ENCODE results near the gene VLDLR.

The VLDLR gene

GRCh38 chr9:2611961-2612360 is 9.6 kb upstream of the VLDLR start:
- no peak for TF ChIP-seq CTCF (IDR thresholded peaks at IDR 0.05)
- no peak for DNase-seq
- intact Hi-C loops (cut with DNase I; ENCODE audit: low total_unique reads): no loop called here
- H3K4me3 ChIP-seq: no peak overlapping the region
- no peaks in the 10 kb centered on the region for H3K9me3 ChIP-seq
- H3K4me1 ChIP-seq: peaks cover 0 to 11% (median 2%) of the 10 kb centered on the region in 4 donors
- H3K36me3 ChIP-seq: no peaks in the 10 kb centered on the region
- no peaks in the 10 kb centered on the region for H3K27me3 ChIP-seq
- no peak overlapping the region for H3K27ac ChIP-seq

- DNase-seq: no peak
- intact Hi-C loops (cut with DNase I; ENCODE audit: low total_unique reads): no loop called here
- Histone ChIP-seq H3K4me3 (no peak overlapping the region), H3K27me3 (no peaks in the 10 kb centered on the region), H3K9me3 (no peaks in the 10 kb centered on the region), H3K36me3 (no peaks in the 10 kb centered on the region), H3K4me1 (peaks cover 0 to 11% (median 2%) of the 10 kb centered on the region in 4 donors), H3K27ac (no peak overlapping the region)
- no peak for TF ChIP-seq CTCF (IDR thresholded peaks at IDR 0.05)
Observed at GRCh38 chr9:2613730-2614271, 7.8 kb upstream of the VLDLR start.

GRCh38 chr9:2615497-2615896 is 6.1 kb upstream of the VLDLR start:
- Histone ChIP-seq H3K27me3 (no peaks in the 10 kb centered on the region), H3K36me3 (no peaks in the 10 kb centered on the region), H3K4me3 (no peak overlapping the region), H3K27ac (no peak overlapping the region), H3K4me1 (peaks cover 0 to 12% (median under 1%) of the 10 kb centered on the region in 4 donors), H3K9me3 (no peaks in the 10 kb centered on the region)
- intact Hi-C loops (cut with DNase I; ENCODE audit: low total_unique reads): no loop called here
- TF ChIP-seq CTCF (IDR thresholded peaks at IDR 0.05): no peak
- no peak for DNase-seq

GRCh38 chr9:2616692-2617377 is 4.8 kb upstream of the VLDLR start:
- peaks cover 0 to 8% (median 3%) of the 10 kb centered on the region in 4 donors for H3K4me1 ChIP-seq
- H3K9me3 ChIP-seq: no peaks in the 10 kb centered on the region
- H3K4me3 ChIP-seq: no peak overlapping the region
- no peak overlapping the region for H3K27ac ChIP-seq
- H3K27me3 ChIP-seq: no peaks in the 10 kb centered on the region
- H3K36me3 ChIP-seq: no peaks in the 10 kb centered on the region
- intact Hi-C loops (cut with DNase I; ENCODE audit: low total_unique reads): no loop called here
- no peak for DNase-seq
- no peak for TF ChIP-seq CTCF (IDR thresholded peaks at IDR 0.05)

- no peaks in the 10 kb centered on the region for H3K36me3 ChIP-seq
- H3K9me3 ChIP-seq: no peaks in the 10 kb centered on the region
- no peak overlapping the region for H3K27ac ChIP-seq
- no peaks in the 10 kb centered on the region for H3K27me3 ChIP-seq
- DNase-seq: no peak
- intact Hi-C loops (cut with DNase I; ENCODE audit: low total_unique reads): no loop called here
- no peak for TF ChIP-seq CTCF (IDR thresholded peaks at IDR 0.05)
- H3K4me1 ChIP-seq: peaks cover 0 to 17% (median 4%) of the 10 kb centered on the region in 4 donors
- no peak overlapping the region for H3K4me3 ChIP-seq
Observed at GRCh38 chr9:2618289-2618688, 3.3 kb upstream of the VLDLR start.
